Measurements from ENCODE around the gene SLC7A14.

SLC7A14 gene

DNA sequence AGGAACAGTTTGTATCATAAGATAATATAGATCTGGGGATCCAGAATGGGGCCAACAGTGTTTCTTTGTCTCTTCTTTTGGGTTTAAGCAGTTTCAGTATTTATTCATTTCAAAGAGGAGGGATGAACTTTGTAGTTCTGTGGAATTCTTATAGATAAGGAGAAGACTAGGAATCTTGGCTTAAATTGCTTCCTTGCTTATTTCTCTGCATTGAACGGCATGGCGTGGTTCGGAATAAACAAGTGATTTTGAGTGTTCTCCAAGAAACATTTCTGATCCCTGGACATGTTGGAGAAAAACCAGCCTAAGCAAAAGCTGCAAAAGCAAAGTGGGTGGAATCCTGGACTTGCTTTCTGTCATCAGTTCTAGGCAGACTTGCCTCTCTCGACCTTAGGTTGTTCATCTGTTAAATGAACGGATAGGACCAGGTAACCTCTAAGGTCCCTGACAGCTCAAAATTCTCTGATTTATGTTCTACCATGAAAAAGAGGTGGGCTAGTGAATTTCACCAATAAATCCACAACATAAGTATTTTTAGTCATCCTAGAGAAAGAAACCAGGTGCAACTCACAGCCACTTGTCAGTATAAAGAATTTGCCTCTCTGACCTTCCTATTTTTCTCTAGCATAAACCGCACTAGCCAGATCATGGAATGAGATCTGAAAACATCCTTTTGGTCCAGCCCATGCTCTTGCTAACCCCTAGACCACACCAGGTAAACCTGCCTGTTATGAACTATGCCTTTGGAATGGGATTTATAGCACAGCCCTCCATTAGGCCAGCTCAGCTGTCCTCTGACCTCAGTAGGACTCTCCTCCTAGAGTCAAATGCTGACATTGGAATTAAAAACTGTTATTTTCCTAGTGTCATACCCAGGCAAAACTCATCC, 88.4 kb downstream of the SLC7A14 start:
- H3K4me3 ChIP-seq (ENCODE audit: low read depth, low read length): no peak overlapping the region
- no peak for DNase-seq (ENCODE audit: low read depth)
- TF ChIP-seq, protein P1, sequence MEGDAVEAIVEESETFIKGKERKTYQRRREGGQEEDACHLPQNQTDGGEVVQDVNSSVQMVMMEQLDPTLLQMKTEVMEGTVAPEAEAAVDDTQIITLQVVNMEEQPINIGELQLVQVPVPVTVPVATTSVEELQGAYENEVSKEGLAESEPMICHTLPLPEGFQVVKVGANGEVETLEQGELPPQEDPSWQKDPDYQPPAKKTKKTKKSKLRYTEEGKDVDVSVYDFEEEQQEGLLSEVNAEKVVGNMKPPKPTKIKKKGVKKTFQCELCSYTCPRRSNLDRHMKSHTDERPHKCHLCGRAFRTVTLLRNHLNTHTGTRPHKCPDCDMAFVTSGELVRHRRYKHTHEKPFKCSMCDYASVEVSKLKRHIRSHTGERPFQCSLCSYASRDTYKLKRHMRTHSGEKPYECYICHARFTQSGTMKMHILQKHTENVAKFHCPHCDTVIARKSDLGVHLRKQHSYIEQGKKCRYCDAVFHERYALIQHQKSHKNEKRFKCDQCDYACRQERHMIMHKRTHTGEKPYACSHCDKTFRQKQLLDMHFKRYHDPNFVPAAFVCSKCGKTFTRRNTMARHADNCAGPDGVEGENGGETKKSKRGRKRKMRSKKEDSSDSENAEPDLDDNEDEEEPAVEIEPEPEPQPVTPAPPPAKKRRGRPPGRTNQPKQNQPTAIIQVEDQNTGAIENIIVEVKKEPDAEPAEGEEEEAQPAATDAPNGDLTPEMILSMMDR (IDR thresholded peaks at IDR 0.05; ENCODE audit: insufficient read depth, low read depth, low read length, missing control alignments): no peak

DNA sequence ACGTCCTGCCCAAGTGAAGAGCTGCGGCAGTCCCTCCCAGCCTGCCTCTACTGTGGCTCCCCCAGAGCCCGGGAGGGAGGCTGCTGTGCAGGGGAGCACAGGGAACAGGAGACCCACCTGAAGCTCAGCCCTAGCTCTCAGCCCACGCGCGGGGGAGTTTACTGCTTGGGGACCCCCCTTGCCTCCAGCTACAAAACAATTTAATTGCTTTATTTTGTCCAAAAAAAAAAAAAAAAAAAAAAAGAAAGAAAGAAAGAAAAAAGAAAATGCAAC, 89.1 kb downstream of the SLC7A14 start:
- TF ChIP-seq, protein P1 (IDR thresholded peaks at IDR 0.05; ENCODE audit: insufficient read depth, low read depth, low read length, missing control alignments): no peak
- no peak overlapping the region for H3K4me3 ChIP-seq (ENCODE audit: low read depth, low read length)
- DNase-seq (ENCODE audit: low read depth): no peak

DNA sequence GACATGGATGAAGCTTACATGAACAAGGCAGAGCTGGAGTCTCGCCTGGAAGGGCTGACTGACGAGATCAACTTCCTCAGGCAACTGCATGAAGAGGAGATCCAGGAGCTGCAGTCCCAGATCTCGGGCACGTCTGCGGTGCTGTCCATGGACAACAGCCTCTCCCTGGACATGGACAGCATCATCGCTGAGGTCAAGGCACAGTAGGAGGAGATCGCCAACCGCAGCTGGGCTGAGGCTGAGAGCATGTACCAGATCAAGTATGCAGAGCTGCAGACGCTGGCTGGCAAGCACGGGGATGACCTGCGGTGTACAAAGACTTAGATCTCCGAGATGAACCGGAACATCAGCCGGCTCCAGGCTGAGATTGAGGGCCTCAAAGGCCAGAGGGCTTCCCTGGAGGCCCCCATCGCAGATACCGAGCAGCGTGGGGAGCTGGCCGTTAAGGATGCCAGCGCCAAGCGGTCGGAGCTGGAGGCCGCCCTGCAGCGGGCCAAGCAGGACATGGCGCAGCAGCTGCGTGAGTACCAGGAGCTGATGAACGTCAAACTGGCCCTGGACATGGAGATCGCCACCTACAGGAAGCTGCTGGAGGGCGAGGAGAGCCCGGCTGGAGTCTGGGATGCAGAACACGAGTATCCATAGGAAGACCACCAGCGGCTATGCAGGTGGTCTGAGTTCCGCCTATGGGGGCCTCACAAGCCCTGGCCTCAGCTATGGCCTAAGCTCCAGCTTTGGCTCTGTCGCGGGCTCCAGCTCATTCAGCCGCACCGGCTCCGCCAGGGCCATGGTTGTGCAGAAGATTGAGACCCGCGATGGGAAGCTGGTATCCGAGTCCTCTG, 89.6 kb downstream of the SLC7A14 start:
- TF ChIP-seq, protein P1 (IDR thresholded peaks at IDR 0.05; ENCODE audit: insufficient read depth, low read depth, low read length, missing control alignments): no peak
- H3K4me3 ChIP-seq (ENCODE audit: low read depth, low read length): no peak overlapping the region
- no peak for DNase-seq (ENCODE audit: low read depth)

DNA sequence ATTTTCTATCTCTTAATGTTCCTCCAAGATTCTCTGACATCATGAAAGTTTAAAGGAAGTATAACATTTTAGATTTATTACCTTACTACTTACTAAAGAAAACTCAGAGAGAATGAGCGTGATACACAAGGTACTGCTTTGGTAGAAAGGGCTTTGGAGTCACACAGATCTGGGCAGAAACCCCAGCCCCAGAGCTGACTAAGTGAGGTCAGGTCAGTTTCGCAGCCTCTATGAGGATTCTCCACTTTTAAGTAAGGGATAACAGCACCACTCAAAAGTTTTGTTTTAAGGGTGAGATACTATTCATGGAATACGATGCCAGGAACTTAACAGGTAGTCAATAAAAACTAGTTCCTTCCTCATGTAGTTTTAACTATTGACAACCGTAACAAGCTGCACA, 91.1 kb downstream of the SLC7A14 start:
- DNase-seq (ENCODE audit: low read depth): no peak
- no peak overlapping the region for H3K4me3 ChIP-seq (ENCODE audit: low read depth, low read length)
- TF ChIP-seq, protein P1 (IDR thresholded peaks at IDR 0.05; ENCODE audit: insufficient read depth, low read depth, low read length, missing control alignments): no peak

DNA sequence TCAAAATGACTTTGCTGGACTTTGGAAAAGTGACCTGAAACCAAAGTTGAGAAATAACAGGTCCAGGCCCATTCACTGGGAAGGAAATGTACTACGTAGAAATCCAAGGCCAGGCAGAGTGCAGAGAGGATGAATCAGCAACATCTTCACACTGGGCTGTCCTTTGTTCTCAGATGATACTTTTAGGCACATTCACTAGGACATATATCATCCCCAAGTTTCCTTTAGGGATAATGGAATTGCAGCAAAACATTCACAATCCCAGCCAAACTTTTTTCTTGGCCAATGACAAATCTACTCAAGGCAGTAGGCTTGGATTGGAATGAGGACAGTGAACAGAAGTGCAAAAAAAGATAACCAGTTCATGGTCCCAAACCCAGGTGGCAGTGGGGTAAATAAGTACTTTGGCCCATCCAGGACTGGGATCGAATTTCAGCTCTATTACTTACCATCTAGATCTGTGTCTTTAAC, 92.1 kb downstream of the SLC7A14 start:
- no peak for DNase-seq (ENCODE audit: low read depth)
- no peak overlapping the region for H3K4me3 ChIP-seq (ENCODE audit: low read depth, low read length)
- TF ChIP-seq, protein P1 (IDR thresholded peaks at IDR 0.05; ENCODE audit: insufficient read depth, low read depth, low read length, missing control alignments): no peak

DNA sequence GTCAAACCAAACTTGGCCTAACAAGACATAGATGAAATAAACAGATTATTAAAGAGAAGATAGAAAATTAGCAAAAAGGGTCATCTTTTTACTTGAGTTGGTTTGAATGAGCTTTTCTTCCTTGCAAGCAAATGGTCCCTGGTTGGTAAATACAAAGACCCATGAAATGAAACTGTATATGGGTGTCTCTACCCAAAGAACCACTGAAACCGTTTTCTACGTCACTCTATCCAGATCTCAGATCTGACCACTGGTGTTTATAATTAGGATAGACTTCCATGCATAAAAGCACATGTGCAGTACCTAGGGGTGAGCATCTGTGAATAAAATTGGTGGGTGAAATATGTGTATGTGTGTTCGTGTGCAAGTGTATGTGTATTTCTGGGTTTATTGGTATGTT, 94.0 kb downstream of the SLC7A14 start:
- TF ChIP-seq, protein P1 (IDR thresholded peaks at IDR 0.05; ENCODE audit: insufficient read depth, low read depth, low read length, missing control alignments): no peak
- no peak overlapping the region for H3K4me3 ChIP-seq (ENCODE audit: low read depth, low read length)
- DNase-seq (ENCODE audit: low read depth): no peak

Data from GM12865 (cell line).